Colon (tissue), 2 donors: ENCODE data around the gene NUDT2.
A peak's percentile ranks its signal among the peaks of the same experiment; 100 is the strongest.
"Not testable (repeated sequence)": the region's sequence is repeated elsewhere in the genome, so short reads cannot be mapped to it uniquely, and the experiment has no call there.

Experiments used
- FAIRE-seq: peaks from 2 replicates; lab custom pipeline; 2012; peaks lifted over from hg19 to GRCh38; lab: Jason Lieb, UNC
- donor health status: control.
- donor health status: control.

Gene NUDT2

DNA sequence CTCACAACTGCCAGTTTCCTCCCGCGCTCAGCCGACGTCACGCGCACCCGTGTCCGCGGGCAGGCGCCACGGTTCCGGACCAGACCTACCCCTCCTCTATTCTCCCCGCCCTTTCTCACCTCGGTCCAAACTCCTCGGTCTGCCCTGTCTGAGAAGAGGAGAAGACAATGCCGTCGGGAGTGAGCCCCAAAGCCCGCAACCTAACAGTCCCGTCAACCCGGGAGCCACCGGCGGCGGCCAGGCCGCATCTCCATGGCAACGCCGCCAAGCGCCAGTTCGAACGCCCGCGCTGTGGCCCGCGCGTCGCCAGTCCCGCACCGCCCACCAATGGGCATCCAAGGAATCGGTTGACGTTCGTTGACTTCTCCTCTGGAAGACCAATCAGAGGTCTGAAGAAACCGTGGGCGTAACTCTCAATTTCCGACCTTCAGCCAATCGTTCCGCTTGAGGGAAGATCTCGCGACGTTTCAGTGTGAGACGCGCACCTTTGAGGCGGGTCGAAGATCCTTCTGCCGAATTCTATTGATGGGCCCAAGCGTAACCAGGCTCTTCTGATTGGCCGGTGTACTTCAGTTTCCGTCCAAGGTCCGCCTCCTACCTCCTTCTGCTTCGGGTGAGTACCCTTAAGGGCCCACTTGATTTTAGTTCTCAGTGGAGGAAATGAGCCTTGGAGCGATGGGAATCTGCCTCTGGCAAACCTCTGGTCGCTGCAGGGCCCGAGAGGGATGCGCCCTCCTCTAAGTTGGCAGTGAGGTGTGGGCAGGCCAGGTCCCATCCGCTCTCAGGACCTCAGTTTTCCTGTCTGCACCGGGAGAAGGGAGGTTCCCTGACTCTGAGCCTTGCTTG is at the start of gene NUDT2, which contains the start of gene KIF24:
NUDT2 (plus strand) TSS at position 583 of the 846 bp plus-strand sequence. CDS start 9,471 bp downstream, outside the sequence.
KIF24 (minus strand) TSS at position 282 of the 846 bp plus-strand sequence. CDS start 17,922 bp downstream, outside the sequence.
- peak; percentile 91 for FAIRE-seq

DNA sequence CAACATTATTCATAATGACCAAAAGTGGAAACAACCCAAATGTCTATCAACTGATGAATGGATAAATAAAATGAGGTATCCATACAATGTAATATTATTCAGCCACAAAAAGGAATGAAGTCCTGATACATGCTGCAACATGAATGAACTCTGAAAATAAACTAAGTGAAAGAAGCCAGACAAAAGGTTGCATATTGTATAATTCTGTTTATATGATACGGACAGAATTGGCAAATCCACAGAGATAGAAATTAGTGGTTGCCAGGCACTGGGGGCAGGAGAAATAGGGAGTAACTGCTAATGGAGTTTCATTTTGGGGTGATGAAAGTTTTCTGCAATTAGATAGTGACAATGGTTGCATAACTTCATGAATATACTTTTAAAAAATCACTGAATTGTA is 47.3 kb upstream of the NUDT2 start:
- FAIRE-seq: no peak

DNA sequence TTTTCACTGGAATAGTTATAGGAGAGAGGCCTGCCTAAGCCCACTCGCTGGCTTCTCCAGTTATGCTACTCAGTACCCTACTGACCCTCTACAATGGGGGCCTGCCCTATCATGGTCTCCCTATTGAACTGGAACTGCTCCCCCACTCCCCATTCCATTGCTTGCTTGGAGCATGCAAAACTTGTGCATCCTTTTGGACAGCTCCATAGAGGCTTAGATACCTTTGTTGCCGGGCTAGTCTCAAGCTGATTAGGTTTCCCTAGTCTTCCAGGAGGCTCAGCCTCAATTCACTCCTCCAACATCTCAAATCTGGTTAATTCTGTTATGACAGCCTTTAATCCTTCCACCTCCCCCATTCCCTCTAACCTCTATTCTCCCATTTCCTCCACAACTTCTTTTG is 40.2 kb upstream of the NUDT2 start:
- no peak for FAIRE-seq

DNA sequence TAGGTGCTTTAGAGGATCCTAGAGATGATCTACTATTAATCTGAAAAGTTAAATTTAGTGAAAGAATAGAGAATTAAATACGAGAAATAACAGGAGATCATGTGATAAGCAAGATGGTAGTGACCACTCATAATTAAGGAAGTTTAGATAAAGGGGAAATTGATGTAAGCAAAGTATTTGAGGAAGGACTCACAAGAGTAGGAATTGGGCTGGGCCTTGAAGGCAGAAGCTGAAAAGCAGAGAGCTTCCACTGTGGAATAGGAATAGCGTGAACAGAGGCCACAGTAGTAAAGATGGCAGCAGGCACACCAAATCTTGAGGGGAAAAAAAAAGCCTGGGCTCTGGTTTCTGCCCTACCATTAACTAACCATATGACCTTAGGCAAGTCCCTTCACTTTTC is 38.3 kb upstream of the NUDT2 start:
- no peak for FAIRE-seq

DNA sequence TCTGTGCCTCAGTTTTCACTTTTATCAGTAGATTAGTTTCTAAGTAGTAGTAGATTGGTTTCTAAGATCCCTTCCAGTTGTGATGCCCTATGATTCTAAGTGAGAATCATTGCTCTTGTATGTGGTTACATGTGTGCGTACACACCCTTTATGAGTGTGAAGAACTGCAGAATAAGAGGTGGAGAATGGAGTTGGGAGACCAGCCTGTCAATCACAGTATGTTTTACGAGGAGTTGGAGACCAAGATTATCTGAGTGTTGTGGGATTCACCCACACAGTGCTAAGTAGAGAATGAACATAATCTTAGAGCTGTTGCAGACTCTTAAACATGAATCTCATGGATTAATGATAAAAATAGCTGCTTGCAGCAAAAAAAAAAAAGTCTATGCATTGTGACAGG is 37.9 kb upstream of the NUDT2 start:
- no peak for FAIRE-seq

DNA sequence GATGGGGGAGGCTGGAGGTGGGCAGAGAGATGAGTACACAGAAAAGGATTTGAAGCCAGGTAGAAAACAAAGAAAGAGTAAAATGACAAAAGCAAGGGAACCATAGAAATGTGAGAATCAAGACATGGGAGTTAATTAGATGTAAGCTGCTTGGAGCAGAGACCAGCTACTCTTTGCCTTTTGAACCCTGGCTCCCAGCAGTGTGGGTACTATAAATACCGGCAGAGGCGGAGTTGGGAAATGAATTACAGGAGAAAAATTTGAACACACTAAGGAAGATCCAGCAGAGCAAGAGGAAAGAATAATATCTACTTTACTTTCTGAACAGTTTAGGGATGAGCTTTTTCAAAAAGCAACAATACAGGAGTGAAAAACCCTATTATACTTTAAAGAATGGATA is 36.8 kb upstream of the NUDT2 start:
- no peak for FAIRE-seq

DNA sequence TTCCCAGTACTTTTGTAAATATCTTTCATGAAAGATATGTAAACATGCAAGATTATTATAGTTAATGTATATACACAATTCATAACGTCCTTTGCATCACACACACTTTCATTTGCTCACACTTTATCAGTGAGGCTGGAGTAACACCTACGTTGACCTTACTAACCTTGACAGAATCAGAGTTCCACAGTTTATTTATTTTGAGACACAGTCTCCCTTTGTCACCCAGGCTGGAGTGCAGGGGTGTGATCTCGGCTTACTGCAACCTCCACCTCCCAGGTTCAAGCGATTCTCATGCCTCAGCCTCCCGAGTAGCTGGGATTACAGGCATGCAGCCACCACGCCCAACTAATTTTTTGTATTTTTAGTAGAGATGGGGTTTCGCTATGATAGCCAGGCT is 28.3 kb upstream of the NUDT2 start:
- FAIRE-seq: not testable (repeated sequence)

DNA sequence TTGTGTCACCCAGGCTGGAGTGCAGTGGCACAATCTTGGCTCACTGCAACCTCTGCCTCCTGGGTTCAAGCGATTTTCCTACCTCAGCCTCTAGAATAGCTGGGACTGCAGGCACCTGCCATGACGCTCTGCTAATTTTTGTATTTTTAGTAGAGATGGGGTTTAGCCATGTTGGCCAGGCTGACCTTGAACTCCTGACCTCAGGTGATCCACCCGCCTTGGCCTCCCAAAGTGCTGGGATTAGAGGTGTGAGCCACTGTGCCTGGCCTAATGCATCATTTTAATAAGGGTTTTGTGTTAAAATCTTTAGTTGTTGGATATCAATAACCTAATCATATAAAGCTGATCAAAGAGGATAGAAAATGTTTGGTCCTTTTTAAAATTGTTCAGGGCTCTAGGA is 21.1 kb upstream of the NUDT2 start:
- not testable (repeated sequence) for FAIRE-seq

DNA sequence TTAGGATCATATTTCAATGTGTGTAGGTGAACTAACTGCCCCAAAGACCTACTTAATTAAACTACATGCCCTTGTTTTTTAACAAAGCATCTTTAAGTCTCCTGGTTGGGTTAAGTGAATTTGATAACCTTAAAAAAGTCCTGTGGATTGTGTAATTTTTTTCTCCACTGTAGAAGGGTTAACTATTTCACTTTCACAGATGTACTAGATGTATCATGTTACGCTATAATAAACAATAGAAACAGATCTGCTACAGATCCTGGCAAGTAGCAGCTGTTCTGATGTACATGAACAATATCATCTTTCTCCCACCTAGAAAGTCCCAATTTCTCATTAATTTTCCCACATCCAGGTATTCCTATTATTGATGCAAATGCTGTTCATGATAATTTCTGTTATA is 19.2 kb upstream of the NUDT2 start:
- FAIRE-seq: no peak

DNA sequence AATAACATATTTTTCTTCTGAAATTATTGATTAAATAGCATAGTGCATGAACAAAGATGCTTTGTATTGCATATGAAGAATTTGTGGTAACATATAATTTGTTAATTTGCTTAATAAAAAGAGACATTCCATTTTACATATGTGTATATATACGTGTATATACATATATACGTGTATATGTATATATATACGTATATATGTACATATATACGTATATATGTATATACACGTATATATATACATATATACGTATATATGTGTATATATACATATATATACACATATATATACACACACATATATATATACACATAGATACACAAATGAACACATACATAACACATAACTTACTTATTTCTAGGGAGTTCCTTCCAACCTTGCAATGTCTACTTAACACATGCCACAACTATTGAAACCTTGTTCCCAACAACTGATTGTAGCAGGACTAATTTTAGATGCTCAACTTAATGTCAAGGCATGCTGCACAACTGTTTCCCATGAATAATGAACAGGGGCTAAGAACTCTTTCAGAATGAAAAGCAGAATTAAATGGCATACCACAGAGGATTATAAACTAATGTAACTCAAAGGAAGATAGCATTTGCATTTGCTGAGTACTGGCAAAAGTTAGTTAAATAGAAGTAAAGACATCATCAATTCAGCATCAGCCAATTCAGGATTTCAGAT is 17.7 kb upstream of the NUDT2 start:
- FAIRE-seq: peak; percentile 75

DNA sequence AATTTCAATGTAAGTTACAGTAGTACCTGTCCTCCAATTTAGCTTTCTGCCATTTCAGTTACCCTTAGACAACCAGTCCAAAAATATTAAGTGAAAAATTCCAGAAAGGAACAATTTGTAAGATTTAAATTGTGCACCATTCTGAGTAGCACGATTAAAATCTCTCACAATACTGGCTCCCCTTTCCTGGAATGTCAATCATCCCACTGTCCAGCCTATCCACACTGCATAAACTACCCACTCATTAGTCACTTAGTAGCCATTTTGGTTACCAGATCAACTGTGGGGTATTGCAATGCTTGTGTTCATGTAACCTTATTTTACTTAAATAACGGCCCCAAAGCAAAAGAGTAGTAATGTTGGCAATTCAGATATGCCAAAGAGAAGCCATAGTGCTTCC is 11.9 kb upstream of the NUDT2 start:
- no peak for FAIRE-seq

DNA sequence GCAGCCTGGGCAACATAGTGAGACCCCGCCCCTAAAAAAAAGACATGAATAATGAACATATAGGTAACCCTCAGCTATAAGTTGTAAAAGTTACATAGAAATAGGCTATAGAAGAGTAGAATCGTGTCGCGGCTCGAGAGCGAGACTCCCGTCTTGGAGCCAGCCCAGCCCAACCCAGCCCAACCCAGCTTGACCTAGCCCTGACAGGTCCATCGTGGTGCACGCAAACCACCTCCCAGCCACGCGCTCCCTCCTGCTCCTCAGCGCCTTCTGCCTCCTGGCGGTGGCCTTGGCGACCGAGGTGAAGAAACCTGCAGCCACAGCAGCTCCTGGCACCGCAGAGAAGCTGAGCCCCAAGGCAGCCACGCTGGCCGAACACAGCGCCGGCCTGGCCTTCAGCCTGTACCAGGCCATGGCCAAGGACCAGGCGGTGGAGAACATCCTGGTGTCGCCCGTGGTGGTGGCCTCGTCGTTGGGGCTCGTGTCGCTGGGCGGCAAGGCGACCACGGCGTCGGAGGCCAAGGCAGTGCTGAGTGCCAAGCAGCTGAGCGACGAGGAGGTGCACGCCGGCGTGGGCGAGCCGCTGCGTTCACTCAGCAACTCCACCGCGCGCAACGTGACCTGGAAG is 11.1 kb upstream of the NUDT2 start:
- no peak for FAIRE-seq

DNA sequence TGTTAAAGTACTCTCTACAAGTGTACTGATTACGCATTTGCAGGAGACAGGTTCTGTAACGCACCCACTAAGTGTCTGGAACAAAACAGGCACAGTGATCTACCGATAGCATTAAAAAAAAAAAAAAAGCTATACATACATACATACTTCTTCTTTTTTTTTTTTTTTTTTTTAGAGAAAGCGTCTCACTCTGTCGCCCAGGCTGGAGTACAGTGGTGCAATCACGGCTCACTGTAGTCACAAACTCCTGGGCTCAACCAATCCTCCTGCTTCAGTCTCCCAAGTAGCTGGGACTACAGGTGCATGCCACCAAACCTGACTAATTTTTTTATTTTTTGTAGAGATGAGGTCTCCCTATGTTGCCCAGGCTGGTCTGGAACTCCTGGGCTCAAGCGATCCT is 7.9 kb upstream of the NUDT2 start:
- no peak for FAIRE-seq

DNA sequence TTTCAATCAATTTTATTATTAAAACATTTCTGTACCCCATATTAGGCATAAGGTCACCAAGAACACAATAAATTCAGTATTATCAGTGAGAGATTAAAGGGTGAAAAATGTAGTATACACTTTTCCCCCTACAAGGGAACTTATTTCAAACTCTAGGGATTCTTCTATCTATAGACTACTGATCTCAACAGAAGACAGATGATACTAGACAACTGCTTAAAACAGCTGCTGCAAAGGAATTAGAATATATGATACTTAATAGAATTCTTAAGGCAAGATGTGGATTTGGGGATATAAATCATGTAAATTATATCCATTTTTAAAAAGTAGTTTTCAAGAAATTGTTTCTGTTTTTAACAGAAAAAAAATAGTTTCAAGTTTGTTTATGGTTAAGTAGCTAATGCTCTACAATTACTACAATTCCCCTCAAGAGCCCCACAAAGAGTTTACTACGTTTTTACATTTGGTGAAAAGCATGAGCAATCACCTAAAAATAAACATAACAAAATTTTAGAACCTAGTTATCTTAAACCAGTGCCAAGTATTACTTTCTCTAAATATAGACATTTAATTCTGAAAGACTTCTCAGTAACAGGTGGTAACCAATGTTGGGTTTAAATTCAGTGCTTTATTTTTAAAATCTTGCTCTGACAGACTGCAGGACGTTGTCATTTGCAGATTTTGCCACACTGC is 6.3 kb upstream of the NUDT2 start:
- no peak for FAIRE-seq

DNA sequence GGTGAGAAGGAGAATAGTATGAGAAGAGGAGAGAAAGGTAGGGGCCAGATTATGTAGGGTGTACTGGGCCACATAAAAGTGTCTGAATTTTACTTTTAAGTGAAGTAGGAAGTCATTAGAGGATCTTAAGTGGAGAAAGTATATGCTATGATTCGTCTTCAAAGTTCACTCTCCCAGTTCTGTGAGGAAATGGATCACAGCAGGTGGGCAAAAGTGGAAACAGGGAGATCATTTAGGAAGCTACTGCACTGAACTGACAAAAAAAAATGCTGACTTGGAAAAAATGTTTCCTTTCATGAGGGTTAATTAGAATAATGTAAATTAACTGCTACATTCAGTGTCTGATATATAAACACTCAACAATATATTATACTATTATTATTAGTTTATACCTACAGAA is 2.7 kb upstream of the NUDT2 start:
- no peak for FAIRE-seq

DNA sequence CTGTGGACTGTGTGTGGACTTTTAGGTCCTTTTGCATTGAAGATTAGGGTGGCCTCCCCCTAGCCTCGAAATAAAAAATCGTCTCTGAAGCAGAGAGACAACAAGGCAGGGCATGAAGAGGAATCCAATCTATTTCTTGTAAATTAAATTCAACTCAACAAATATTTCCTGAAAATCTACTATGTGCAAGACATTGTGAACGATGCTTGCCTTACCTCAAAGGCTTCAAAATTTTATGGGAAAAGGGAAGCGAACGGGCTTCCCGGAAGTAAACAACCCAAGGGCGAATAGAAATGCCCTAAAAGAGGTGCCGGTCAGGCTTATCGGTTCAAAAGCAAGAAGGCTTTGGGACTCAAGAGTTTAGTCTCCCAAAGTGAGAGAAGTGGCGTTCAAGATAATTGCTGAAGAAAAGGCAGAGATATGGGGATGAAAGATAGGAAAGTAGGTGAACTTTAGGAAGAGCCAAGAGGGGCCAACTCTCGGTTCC is 826 bp upstream of the NUDT2 start:
- FAIRE-seq: no peak

DNA sequence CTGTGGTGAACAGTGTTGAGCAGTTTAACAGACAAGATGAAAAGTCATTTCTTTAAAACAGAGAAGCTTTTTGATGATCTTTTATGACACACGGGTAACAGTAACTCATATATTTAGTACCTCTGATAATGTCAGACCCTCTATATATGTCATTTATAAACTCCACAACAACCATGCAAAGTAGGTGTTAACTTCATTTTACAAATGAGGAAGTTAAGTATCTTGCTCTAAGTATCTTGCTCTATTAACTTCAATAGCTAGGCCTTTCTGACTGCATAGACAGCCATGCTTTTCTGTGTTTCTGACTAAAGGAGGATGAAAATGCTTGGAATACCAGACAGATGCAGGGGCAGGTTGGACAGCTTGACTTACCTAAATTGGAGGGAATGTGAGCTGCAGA is 1.8 kb downstream of the NUDT2 start:
- FAIRE-seq: no peak

DNA sequence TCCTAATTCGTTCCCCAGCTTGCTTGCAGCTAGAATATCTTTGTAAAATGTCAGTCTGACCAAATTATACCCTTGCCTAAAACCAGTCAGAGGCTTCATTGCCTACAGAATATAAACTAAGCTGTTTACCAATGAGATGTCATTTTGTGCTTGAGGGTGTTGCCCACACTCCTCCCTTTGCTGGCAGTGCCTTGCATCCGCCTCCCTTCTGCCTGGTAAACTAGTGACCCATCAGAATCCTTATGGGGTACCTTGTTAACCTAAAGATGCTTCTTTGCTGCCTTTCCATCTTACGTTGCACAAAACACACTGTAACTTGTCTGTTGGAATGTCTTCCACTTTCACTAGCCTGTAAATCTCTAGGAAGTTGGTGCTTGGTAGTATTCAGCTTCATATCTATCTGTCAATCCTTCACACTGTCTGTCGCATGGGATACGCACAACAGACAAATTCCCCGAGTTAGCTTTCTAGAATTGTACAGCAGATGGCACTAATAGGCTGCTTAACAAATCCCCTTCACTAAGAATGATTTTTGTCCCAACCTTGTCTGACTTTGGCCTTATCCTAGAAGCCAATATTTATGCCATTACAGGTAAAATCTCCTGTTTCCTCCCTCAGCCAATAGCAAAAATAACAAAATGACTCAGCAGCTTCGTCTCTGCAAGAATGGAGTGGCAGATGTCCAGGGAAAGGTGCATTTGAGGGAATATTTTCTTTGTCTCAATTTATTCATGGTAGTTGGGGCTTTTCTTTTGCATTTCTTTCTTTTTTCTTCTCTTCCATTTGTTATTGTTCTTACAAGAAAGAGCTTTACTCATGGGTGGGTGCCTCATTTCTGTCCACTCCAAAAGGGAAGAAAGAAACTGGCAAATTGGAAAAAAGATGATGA is 3.0 kb downstream of the NUDT2 start:
- no peak for FAIRE-seq

DNA sequence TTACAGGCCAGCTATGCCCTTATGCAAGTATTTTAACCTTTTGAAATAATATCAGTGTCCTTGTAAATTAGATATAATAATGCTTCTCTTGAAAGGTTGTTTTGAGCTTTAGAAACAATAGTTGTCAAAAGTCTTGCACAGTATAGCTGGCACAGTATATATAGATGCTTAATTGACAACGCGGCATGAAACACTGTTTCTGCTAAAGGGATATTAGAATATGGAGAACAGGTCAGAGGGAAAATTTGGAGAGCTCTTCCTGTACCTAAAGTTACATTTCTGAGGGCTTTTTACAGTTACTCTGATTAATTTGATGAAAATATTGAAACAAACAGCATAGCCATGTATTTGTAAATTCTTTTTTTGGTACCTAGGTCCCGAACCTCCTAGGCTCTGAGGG is 4.5 kb downstream of the NUDT2 start:
- FAIRE-seq: no peak

DNA sequence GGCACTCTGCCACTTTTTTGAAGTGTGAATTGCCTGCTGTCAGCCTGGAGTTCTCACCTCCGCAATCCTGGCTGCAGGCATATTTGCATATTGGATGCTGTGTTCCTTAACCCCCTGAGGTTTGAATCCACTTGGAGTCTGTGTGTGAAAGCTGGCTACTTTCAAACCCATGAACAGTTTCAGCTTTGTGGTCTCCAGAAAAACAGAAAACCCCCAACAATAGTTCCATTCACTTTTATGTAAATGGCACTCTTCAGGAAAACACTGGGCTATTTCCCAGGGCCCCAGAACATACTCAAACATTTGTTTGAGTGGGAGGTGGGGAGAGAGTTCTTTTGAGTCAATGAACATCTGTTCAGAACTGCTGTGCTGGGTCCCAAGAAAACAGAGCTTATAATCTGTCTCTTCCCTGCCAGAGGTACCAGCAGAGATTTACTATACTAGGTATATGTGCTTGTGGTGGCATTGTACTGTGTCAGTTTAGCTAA is 5.0 kb downstream of the NUDT2 start:
- no peak for FAIRE-seq

DNA sequence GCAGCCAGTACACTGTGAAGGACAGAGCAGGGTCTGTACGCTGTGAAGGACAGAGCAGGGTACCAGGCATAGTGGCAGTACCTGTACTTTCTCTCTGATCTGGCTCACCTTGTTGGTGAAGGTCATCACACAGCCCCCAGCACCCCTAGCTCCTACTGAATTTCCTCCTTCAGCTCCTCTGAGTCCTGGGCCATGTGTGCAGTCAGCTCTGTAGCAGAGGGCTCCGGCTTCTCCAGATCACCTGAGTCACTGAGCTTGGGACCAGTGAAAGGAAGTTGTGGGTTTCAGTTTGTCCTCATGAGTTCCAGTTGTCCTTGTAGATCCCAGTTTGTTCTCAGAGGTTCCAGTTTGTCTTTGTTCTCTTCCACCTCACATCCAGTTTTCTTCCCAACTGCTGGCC is 5.5 kb downstream of the NUDT2 start:
- FAIRE-seq: no peak
